RWPE2 (cell line): Measurements from ENCODE around the gene SLC25A39.
A peak's percentile ranks its signal among the peaks of the same experiment; 100 is the strongest.

Source experiments
- ATAC-seq: fragments of 200-7000 bp; cut with Tn5 transposase; 3 replicates; pipeline ENCODE4 v1.9.1; 2021; ENCODE audit warnings: low read depth
- DNase-seq: peaks from one replicate; pipeline ENCODE4 v3.0.0-alpha.2; 2020; ENCODE audit warnings: low spot score
- H3K27ac ChIP-seq: fragments of 450-650 bp; 2 replicates; pipeline ENCODE4 v1.5.1; 2017; ENCODE audit warnings: mild to moderate bottlenecking; ENCODE audit not compliant: poor library complexity, severe bottlenecking
- H3K27me3 ChIP-seq: fragments of 250-450 bp; sonication (Bioruptor Pico); 2 replicates; pipeline ENCODE4 v1.5.1; 2021; ENCODE audit warnings: mild to moderate bottlenecking, moderate library complexity; ENCODE audit not compliant: insufficient read depth, poor library complexity, severe bottlenecking
- H3K36me3 ChIP-seq: fragments of 250-450 bp; sonication (Bioruptor Pico); 2 replicates; pipeline ENCODE4 v1.5.1; 2020; ENCODE audit warnings: low read depth, mild to moderate bottlenecking, moderate library complexity
- H3K4me1 ChIP-seq: fragments of 250-450 bp; sonication (Bioruptor Pico); 2 replicates; pipeline ENCODE4 v1.5.1; 2021; ENCODE audit warnings: mild to moderate bottlenecking, moderate library complexity; ENCODE audit not compliant: insufficient read depth, poor library complexity, severe bottlenecking
- H3K4me3 ChIP-seq: fragments of 250-450 bp; sonication (Bioruptor Pico); 2 replicates; pipeline ENCODE4 v1.5.1; 2021; ENCODE audit warnings: mild to moderate bottlenecking, moderate library complexity; ENCODE audit not compliant: severe bottlenecking
- H3K9me3 ChIP-seq: fragments of 250-450 bp; sonication (Bioruptor Pico); 2 replicates; pipeline ENCODE4 v1.5.1; 2021; ENCODE audit warnings: mild to moderate bottlenecking, moderate library complexity; ENCODE audit not compliant: severe bottlenecking
- CTCF ChIP-seq: fragments of 450-650 bp; IDR thresholded peaks from one replicate; pipeline ENCODE4 v1.5.1; 2017; ENCODE audit warnings: mild to moderate bottlenecking, moderate library complexity; ENCODE audit not compliant: poor library complexity, severe bottlenecking

Gene SLC25A39

GRCh38 chr17:44297975-44298374, 26.6 kb downstream of the SLC25A39 start:
- no peak for TF ChIP-seq CTCF
- H3K9me3 ChIP-seq, result no peaks in the 10 kb centered on the region
- no peaks in the 10 kb centered on the region for H3K27me3 ChIP-seq
- H3K4me3 ChIP-seq, result no peak overlapping the region
- no peak for DNase-seq
- no peaks in the 10 kb centered on the region for H3K4me1 ChIP-seq
- peak; percentile 60; the same call in 2 of the 3 replicates for ATAC-seq
- H3K36me3 ChIP-seq, result no peaks in the 10 kb centered on the region
- no peak overlapping the region for H3K27ac ChIP-seq

GRCh38 chr17:44293509-44294226, 31.0 kb downstream of the SLC25A39 start:
- ATAC-seq (no peak), DNase-seq (no peak)
- no peaks in the 10 kb centered on the region for H3K9me3 ChIP-seq
- no peak for TF ChIP-seq CTCF
- no peak overlapping the region for H3K4me3 ChIP-seq
- H3K27me3 ChIP-seq, result no peaks in the 10 kb centered on the region
- no peaks in the 10 kb centered on the region for H3K36me3 ChIP-seq
- no peaks in the 10 kb centered on the region for H3K4me1 ChIP-seq
- no peak overlapping the region for H3K27ac ChIP-seq

- no peak for TF ChIP-seq CTCF
- Histone ChIP-seq H3K4me1 (no peaks in the 10 kb centered on the region), H3K27ac (no peak overlapping the region), H3K27me3 (no peaks in the 10 kb centered on the region), H3K4me3 (no peak overlapping the region), H3K36me3 (no peaks in the 10 kb centered on the region), H3K9me3 (no peaks in the 10 kb centered on the region)
- no peak for ATAC-seq
- no peak for DNase-seq
These were observed 37.0 kb downstream of the SLC25A39 start for GRCh38 chr17:44287651-44288050.

GRCh38 chr17:44284024-44284400, 40.6 kb downstream of the SLC25A39 start:
- Histone ChIP-seq H3K4me3 (no peak overlapping the region), H3K9me3 (no peaks in the 10 kb centered on the region), H3K4me1 (peaks cover 6% of the 10 kb centered on the region), H3K27ac (no peak overlapping the region), H3K27me3 (no peaks in the 10 kb centered on the region), H3K36me3 (no peaks in the 10 kb centered on the region)
- TF ChIP-seq CTCF, result no peak
- ATAC-seq, result no peak
- DNase-seq, result no peak

GRCh38 chr17:44283344-44284023, 41.1 kb downstream of the SLC25A39 start:
- no peaks in the 10 kb centered on the region for H3K9me3 ChIP-seq
- H3K27me3 ChIP-seq, result no peaks in the 10 kb centered on the region
- ATAC-seq (no peak), DNase-seq (no peak)
- H3K27ac ChIP-seq, result no peak overlapping the region
- H3K4me3 ChIP-seq, result no peak overlapping the region
- H3K36me3 ChIP-seq, result no peaks in the 10 kb centered on the region
- no peak for TF ChIP-seq CTCF
- peaks cover 6% of the 10 kb centered on the region for H3K4me1 ChIP-seq
